ENCODE measurements around the gene CAGE1.
"Not testable (repeated sequence)": the region's sequence is repeated elsewhere in the genome, so short reads cannot be mapped to it uniquely, and the experiment has no call there.

Gene CAGE1

DNA sequence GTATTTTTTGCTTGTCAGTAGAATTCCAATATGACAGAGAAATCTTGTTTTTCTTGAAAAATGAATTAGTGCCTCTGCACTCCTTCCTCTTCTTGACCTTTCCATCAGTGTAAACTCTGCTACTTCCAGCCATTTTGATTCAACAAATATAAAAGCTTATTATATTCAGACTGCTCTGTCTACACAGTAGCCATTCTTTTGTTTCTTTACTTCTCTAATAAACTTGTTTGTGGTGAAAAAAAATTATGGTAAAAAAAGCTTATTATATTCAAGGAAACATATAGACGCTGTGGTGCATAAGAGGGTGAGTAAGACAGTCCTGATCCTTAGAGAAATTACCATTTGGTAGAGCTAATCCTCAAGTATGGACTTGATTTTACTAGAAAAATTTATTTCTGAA is 11.6 kb downstream of the CAGE1 start:
- Histone ChIP-seq H4K20me1 (ENCODE audit: insufficient read depth, low read length) (no peaks in the 10 kb centered on the region), H3K4me1 (ENCODE audit: insufficient read depth, low read length, severe bottlenecking) (no peaks in the 10 kb centered on the region), H3K79me2 (ENCODE audit: insufficient read depth, low read length) (no peaks in the 10 kb centered on the region), H3K27ac (ENCODE audit: low read depth, low read length, poor library complexity, severe bottlenecking) (no peak overlapping the region), H3K4me3 (ENCODE audit: low read depth, low read length, poor library complexity, severe bottlenecking) (no peak overlapping the region), H3K4me2 (ENCODE audit: low read length) (no peak overlapping the region), H3K36me3 (ENCODE audit: insufficient read depth, low read length) (no peaks in the 10 kb centered on the region), H3K27me3 (ENCODE audit: insufficient read depth, low read length) (no peaks in the 10 kb centered on the region), H3K9me3 (ENCODE audit: low read length) (no peaks in the 10 kb centered on the region), H3K9ac (ENCODE audit: low read length) (no peak overlapping the region), H2AFZ (ENCODE audit: low read length) (no peak overlapping the region), H3F3A (ENCODE audit: insufficient read depth, low read length) (no peaks in the 10 kb centered on the region), H3K9me2 (ENCODE audit: low read depth, low read length) (no peaks in the 10 kb centered on the region)
- TF ChIP-seq CTCF (IDR thresholded peaks at IDR 0.05; ENCODE audit: low read length): no peak
- no peak for TF ChIP-seq EZH2 (IDR thresholded peaks at IDR 0.05; ENCODE audit: borderline replicate concordance, low read length)

GRCh38 chr6:7373739-7374138 is 15.8 kb downstream of the CAGE1 start:
- Histone ChIP-seq H3K27me3 (ENCODE audit: insufficient read depth, low read length) (no peaks in the 10 kb centered on the region), H3K9ac (ENCODE audit: low read length) (no peak overlapping the region), H3K4me3 (ENCODE audit: low read depth, low read length, poor library complexity, severe bottlenecking) (no peak overlapping the region), H3K36me3 (ENCODE audit: insufficient read depth, low read length) (no peaks in the 10 kb centered on the region), H2AFZ (ENCODE audit: low read length) (no peak overlapping the region), H3F3A (ENCODE audit: insufficient read depth, low read length) (no peaks in the 10 kb centered on the region), H3K4me2 (ENCODE audit: low read length) (no peak overlapping the region), H3K27ac (ENCODE audit: low read depth, low read length, poor library complexity, severe bottlenecking) (no peak overlapping the region), H4K20me1 (ENCODE audit: insufficient read depth, low read length) (no peaks in the 10 kb centered on the region), H3K79me2 (ENCODE audit: insufficient read depth, low read length) (no peaks in the 10 kb centered on the region), H3K9me3 (ENCODE audit: low read length) (no peaks in the 10 kb centered on the region), H3K4me1 (ENCODE audit: insufficient read depth, low read length, severe bottlenecking) (no peaks in the 10 kb centered on the region), H3K9me2 (ENCODE audit: low read depth, low read length) (no peaks in the 10 kb centered on the region)
- TF ChIP-seq EZH2 (IDR thresholded peaks at IDR 0.05; ENCODE audit: borderline replicate concordance, low read length): no peak
- no peak for TF ChIP-seq CTCF (IDR thresholded peaks at IDR 0.05; ENCODE audit: low read length)

GRCh38 chr6:7367408-7367807 is 22.1 kb downstream of the CAGE1 start:
- Histone ChIP-seq H3K27ac (ENCODE audit: low read depth, low read length, poor library complexity, severe bottlenecking) (no peak overlapping the region), H3K4me2 (ENCODE audit: low read length) (no peak overlapping the region), H3K27me3 (ENCODE audit: insufficient read depth, low read length) (no peaks in the 10 kb centered on the region), H3K36me3 (ENCODE audit: insufficient read depth, low read length) (no peaks in the 10 kb centered on the region), H3K4me1 (ENCODE audit: insufficient read depth, low read length, severe bottlenecking) (no peaks in the 10 kb centered on the region), H2AFZ (ENCODE audit: low read length) (no peak overlapping the region), H4K20me1 (ENCODE audit: insufficient read depth, low read length) (no peaks in the 10 kb centered on the region), H3K4me3 (ENCODE audit: low read depth, low read length, poor library complexity, severe bottlenecking) (no peak overlapping the region), H3K9me3 (ENCODE audit: low read length) (no peaks in the 10 kb centered on the region), H3K9me2 (ENCODE audit: low read depth, low read length) (no peaks in the 10 kb centered on the region), H3K79me2 (ENCODE audit: insufficient read depth, low read length) (no peaks in the 10 kb centered on the region), H3K9ac (ENCODE audit: low read length) (no peak overlapping the region), H3F3A (ENCODE audit: insufficient read depth, low read length) (no peaks in the 10 kb centered on the region)
- TF ChIP-seq EZH2 (IDR thresholded peaks at IDR 0.05; ENCODE audit: borderline replicate concordance, low read length): no peak
- no peak for TF ChIP-seq CTCF (IDR thresholded peaks at IDR 0.05; ENCODE audit: low read length)

GRCh38 chr6:7351916-7352315 is 37.6 kb downstream of the CAGE1 start:
- H3K79me2 ChIP-seq (ENCODE audit: insufficient read depth, low read length); H3K4me2 ChIP-seq (ENCODE audit: low read length); H3K36me3 ChIP-seq (ENCODE audit: insufficient read depth, low read length); H3K4me1 ChIP-seq (ENCODE audit: insufficient read depth, low read length, severe bottlenecking); H3K4me3 ChIP-seq (ENCODE audit: low read depth, low read length, poor library complexity, severe bottlenecking); H3K9ac ChIP-seq (ENCODE audit: low read length); H3F3A ChIP-seq (ENCODE audit: insufficient read depth, low read length); H3K9me3 ChIP-seq (ENCODE audit: low read length); H3K27ac ChIP-seq (ENCODE audit: low read depth, low read length, poor library complexity, severe bottlenecking); H4K20me1 ChIP-seq (ENCODE audit: insufficient read depth, low read length); H2AFZ ChIP-seq (ENCODE audit: low read length); H3K9me2 ChIP-seq (ENCODE audit: low read depth, low read length); H3K27me3 ChIP-seq (ENCODE audit: insufficient read depth, low read length): not testable (repeated sequence)

GRCh38 chr6:7350591-7350990 is 39.0 kb downstream of the CAGE1 start:
- H4K20me1 ChIP-seq (ENCODE audit: insufficient read depth, low read length); H3K4me3 ChIP-seq (ENCODE audit: low read depth, low read length, poor library complexity, severe bottlenecking); H2AFZ ChIP-seq (ENCODE audit: low read length); H3K4me1 ChIP-seq (ENCODE audit: insufficient read depth, low read length, severe bottlenecking); H3K27me3 ChIP-seq (ENCODE audit: insufficient read depth, low read length); H3K4me2 ChIP-seq (ENCODE audit: low read length); H3K27ac ChIP-seq (ENCODE audit: low read depth, low read length, poor library complexity, severe bottlenecking); H3K9me2 ChIP-seq (ENCODE audit: low read depth, low read length); H3K79me2 ChIP-seq (ENCODE audit: insufficient read depth, low read length); H3K9me3 ChIP-seq (ENCODE audit: low read length); H3F3A ChIP-seq (ENCODE audit: insufficient read depth, low read length); H3K36me3 ChIP-seq (ENCODE audit: insufficient read depth, low read length); H3K9ac ChIP-seq (ENCODE audit: low read length): not testable (repeated sequence)

GRCh38 chr6:7347551-7347997 is 42.0 kb downstream of the CAGE1 start:
- not testable (repeated sequence) for H3K4me1 ChIP-seq (ENCODE audit: insufficient read depth, low read length, severe bottlenecking); H3K36me3 ChIP-seq (ENCODE audit: insufficient read depth, low read length); H4K20me1 ChIP-seq (ENCODE audit: insufficient read depth, low read length); H3K4me3 ChIP-seq (ENCODE audit: low read depth, low read length, poor library complexity, severe bottlenecking); H3K9ac ChIP-seq (ENCODE audit: low read length); H3K9me2 ChIP-seq (ENCODE audit: low read depth, low read length); H2AFZ ChIP-seq (ENCODE audit: low read length); H3F3A ChIP-seq (ENCODE audit: insufficient read depth, low read length); H3K4me2 ChIP-seq (ENCODE audit: low read length); H3K79me2 ChIP-seq (ENCODE audit: insufficient read depth, low read length); H3K27me3 ChIP-seq (ENCODE audit: insufficient read depth, low read length); H3K27ac ChIP-seq (ENCODE audit: low read depth, low read length, poor library complexity, severe bottlenecking); H3K9me3 ChIP-seq (ENCODE audit: low read length)

Measured in OCI-LY1 (cell line).